ENCODE data around the gene NPAT. TPM values are rescaled to one million over a fixed set of nuclear protein-coding genes. Genes with fewer than 3 reads are reported as not detected.

NPAT gene
- total and polyA plus RNA-seq, 9 of the 15 experiments (the other 6 are each of a cell fraction or from before 2014, with no cell fraction given) = 8.8 to 30.0 (median 22.1) TPM

DNA sequence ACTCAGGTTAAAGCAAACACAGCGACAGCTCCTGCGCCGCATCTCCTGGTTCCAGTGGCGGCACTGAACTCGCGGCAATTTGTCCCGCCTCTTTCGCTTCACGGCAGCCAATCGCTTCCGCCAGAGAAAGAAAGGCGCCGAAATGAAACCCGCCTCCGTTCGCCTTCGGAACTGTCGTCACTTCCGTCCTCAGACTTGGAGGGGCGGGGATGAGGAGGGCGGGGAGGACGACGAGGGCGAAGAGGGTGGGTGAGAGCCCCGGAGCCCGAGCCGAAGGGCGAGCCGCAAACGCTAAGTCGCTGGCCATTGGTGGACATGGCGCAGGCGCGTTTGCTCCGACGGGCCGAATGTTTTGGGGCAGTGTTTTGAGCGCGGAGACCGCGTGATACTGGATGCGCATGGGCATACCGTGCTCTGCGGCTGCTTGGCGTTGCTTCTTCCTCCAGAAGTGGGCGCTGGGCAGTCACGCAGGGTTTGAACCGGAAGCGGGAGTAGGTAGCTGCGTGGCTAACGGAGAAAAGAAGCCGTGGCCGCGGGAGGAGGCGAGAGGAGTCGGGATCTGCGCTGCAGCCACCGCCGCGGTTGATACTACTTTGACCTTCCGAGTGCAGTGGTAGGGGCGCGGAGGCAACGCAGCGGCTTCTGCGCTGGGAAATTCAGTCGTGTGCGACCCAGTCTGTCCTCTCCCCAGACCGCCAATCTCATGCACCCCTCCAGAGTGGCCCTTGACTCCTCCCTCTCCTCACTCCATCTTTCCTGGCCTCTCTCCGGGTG, at the start of gene NPAT, which contains the start of gene ATM (continued):
- TF ChIP-seq, protein P1, sequence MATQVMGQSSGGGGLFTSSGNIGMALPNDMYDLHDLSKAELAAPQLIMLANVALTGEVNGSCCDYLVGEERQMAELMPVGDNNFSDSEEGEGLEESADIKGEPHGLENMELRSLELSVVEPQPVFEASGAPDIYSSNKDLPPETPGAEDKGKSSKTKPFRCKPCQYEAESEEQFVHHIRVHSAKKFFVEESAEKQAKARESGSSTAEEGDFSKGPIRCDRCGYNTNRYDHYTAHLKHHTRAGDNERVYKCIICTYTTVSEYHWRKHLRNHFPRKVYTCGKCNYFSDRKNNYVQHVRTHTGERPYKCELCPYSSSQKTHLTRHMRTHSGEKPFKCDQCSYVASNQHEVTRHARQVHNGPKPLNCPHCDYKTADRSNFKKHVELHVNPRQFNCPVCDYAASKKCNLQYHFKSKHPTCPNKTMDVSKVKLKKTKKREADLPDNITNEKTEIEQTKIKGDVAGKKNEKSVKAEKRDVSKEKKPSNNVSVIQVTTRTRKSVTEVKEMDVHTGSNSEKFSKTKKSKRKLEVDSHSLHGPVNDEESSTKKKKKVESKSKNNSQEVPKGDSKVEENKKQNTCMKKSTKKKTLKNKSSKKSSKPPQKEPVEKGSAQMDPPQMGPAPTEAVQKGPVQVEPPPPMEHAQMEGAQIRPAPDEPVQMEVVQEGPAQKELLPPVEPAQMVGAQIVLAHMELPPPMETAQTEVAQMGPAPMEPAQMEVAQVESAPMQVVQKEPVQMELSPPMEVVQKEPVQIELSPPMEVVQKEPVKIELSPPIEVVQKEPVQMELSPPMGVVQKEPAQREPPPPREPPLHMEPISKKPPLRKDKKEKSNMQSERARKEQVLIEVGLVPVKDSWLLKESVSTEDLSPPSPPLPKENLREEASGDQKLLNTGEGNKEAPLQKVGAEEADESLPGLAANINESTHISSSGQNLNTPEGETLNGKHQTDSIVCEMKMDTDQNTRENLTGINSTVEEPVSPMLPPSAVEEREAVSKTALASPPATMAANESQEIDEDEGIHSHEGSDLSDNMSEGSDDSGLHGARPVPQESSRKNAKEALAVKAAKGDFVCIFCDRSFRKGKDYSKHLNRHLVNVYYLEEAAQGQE (IDR thresholded peaks at IDR 0.05; ENCODE audit: borderline replicate concordance) = peak; percentile 73
- TF ChIP-seq, protein P1 (CRISPR knock-in tag; IDR thresholded peaks at IDR 0.05; ENCODE audit: low read depth) = peak; percentile 67; the same call in 1 of the 2 replicates
- TF ChIP-seq MBD2 (IDR thresholded peaks at IDR 0.05; ENCODE audit: borderline replicate concordance, low read depth) (0 out of 2 replicates have a peak, but pooled peaks have one; percentile 59), TEAD2 (tag; IDR thresholded peaks at IDR 0.05) (no peak), HLTF (IDR thresholded peaks at IDR 0.05) (peak; percentile 90), RBM15 (IDR thresholded peaks at IDR 0.05; ENCODE audit: insufficient read depth, low read length) (no peak), ZNF589 (CRISPR knock-in tag; IDR thresholded peaks at IDR 0.05; ENCODE audit: low read depth) (no peak), ZNF133 (CRISPR knock-in tag; IDR thresholded peaks at IDR 0.05) (no peak), CAMTA2 (CRISPR knock-in tag; conservative IDR thresholded peaks at IDR 0.05) (no peak), POLR2AphosphoS5 (IDR thresholded peaks at IDR 0.05; ENCODE audit: control insufficient read depth, insufficient read depth, low read depth, low read length) (peak; percentile 96), ZNF24 (IDR thresholded peaks at IDR 0.05) (peak; percentile 71), HEY1 (CRISPR knock-in tag; IDR thresholded peaks at IDR 0.05; ENCODE audit: borderline replicate concordance) (no peak), MXI1 (IDR thresholded peaks at IDR 0.05; ENCODE audit: low read depth, low read length) (no peak), ZKSCAN1 (IDR thresholded peaks at IDR 0.05; ENCODE audit: low read depth, low read length) (peak; percentile 37), RCOR1 (IDR thresholded peaks at IDR 0.05; ENCODE audit: borderline replicate concordance in 1 of 2, low read depth in 2 of 2, low read length in 2 of 2) (peak in 1 of 2 experiments; percentile 22; a peak in 1 of 4 replicates), SMARCE1 (IDR thresholded peaks at IDR 0.05) (no peak), TARDBP (IDR thresholded peaks at IDR 0.05) (no peak)
- TF ChIP-seq, protein P2, sequence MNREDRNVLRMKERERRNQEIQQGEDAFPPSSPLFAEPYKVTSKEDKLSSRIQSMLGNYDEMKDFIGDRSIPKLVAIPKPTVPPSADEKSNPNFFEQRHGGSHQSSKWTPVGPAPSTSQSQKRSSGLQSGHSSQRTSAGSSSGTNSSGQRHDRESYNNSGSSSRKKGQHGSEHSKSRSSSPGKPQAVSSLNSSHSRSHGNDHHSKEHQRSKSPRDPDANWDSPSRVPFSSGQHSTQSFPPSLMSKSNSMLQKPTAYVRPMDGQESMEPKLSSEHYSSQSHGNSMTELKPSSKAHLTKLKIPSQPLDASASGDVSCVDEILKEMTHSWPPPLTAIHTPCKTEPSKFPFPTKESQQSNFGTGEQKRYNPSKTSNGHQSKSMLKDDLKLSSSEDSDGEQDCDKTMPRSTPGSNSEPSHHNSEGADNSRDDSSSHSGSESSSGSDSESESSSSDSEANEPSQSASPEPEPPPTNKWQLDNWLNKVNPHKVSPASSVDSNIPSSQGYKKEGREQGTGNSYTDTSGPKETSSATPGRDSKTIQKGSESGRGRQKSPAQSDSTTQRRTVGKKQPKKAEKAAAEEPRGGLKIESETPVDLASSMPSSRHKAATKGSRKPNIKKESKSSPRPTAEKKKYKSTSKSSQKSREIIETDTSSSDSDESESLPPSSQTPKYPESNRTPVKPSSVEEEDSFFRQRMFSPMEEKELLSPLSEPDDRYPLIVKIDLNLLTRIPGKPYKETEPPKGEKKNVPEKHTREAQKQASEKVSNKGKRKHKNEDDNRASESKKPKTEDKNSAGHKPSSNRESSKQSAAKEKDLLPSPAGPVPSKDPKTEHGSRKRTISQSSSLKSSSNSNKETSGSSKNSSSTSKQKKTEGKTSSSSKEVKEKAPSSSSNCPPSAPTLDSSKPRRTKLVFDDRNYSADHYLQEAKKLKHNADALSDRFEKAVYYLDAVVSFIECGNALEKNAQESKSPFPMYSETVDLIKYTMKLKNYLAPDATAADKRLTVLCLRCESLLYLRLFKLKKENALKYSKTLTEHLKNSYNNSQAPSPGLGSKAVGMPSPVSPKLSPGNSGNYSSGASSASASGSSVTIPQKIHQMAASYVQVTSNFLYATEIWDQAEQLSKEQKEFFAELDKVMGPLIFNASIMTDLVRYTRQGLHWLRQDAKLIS (CRISPR knock-in tag; IDR thresholded peaks at IDR 0.05) = no peak; the same call in 1 of the 2 replicates

All from K562 (cell line).